Vagina (tissue), 2 donors: ENCODE results near the gene MFAP2. TPM values are rescaled to one million over a fixed set of nuclear protein-coding genes. Genes with fewer than 3 reads are reported as not detected.

Source experiments
- DNase-seq, 2 donors: peaks; one replicate each; pipeline ENCODE4 v3.0.0-alpha.2; 2017; ENCODE audit errors: extremely low spot score in 2 of 2
- H3K27ac ChIP-seq: fragments of 200-600 bp; sonication (generic); one replicate; pipeline ENCODE4 v1.5.1; 2019
- H3K27me3 ChIP-seq: fragments of 200-600 bp; sonication (generic); one replicate; pipeline ENCODE4 v1.5.1; 2019
- H3K36me3 ChIP-seq, 2 donors: fragments of 200-600 bp; sonication (generic); one replicate each; pipeline ENCODE4 v1.5.1; 2017 to 2019
- H3K4me1 ChIP-seq: fragments of 200-600 bp; sonication (generic); one replicate; pipeline ENCODE4 v1.5.1; 2019
- H3K4me3 ChIP-seq, 2 donors: fragments of 200-600 bp; sonication (generic); 1 replicate in 1 of 2; 2 replicates in 1 of 2; pipeline ENCODE4 v1.5.1; 2016 to 2019
- H3K9me3 ChIP-seq: fragments of 200-600 bp; sonication (generic); one replicate; pipeline ENCODE4 v1.5.1; 2019
- POLR2A ChIP-seq, 2 donors: fragments of 450-650 bp; IDR thresholded peaks; one replicate each; pipeline ENCODE4 v1.6.1; 2017; ENCODE audit warnings: antibody characterized with exemption in 2 of 2, mild to moderate bottlenecking in 2 of 2, moderate library complexity in 2 of 2
- POLR2AphosphoS5 ChIP-seq, 2 donors: sonication (generic); formaldehyde crosslinking; IDR thresholded peaks; one replicate each; pipeline ENCODE4 v1.9.0; 2017; ENCODE audit warnings: antibody characterized with exemption in 2 of 2, mild to moderate bottlenecking in 2 of 2, low read depth in 1 of 2; ENCODE audit not compliant: insufficient read depth in 1 of 2
- intact Hi-C: fragments of 100-400 bp; cut with DNase I; formaldehyde crosslinking; loops from one replicate; pipeline ENCODE4 v1.15.1; 2023
- total RNA-seq: library from RNA; depleted of rRNA; stranded (reverse); fragments of >200 nt; gene quantifications from one replicate; pipeline ENCODE4 v1.2.3, GENCODE V29; 2016
- TF ChIP-seq, protein P1 (sequence below), 3 experiments: fragments of 450-650 bp in 2 of 3; fragments of 200-600 bp in 1 of 3; sonication (generic) in 1 of 3; IDR thresholded peaks; one replicate each; pipeline ENCODE4 v1.5.1; 2017 to 2019; ENCODE audit warnings: antibody characterized with exemption in 3 of 3, mild to moderate bottlenecking in 2 of 3, moderate library complexity in 2 of 3

MFAP2 gene
- total RNA-seq, 1 donor from 2014 or later = 51.1 TPM

- peaks cover 45% of the 10 kb centered on the region for H3K4me1 ChIP-seq
- H3K27ac ChIP-seq = peak overlapping the region; percentile 42
- no peaks in the 10 kb centered on the region for H3K27me3 ChIP-seq
- TF ChIP-seq POLR2AphosphoS5 (IDR thresholded peaks at IDR 0.05; ENCODE audit: insufficient read depth in 1 of 2, low read depth in 1 of 2) (no peak), POLR2A (IDR thresholded peaks at IDR 0.05) (no peak)
- TF ChIP-seq, protein P1, sequence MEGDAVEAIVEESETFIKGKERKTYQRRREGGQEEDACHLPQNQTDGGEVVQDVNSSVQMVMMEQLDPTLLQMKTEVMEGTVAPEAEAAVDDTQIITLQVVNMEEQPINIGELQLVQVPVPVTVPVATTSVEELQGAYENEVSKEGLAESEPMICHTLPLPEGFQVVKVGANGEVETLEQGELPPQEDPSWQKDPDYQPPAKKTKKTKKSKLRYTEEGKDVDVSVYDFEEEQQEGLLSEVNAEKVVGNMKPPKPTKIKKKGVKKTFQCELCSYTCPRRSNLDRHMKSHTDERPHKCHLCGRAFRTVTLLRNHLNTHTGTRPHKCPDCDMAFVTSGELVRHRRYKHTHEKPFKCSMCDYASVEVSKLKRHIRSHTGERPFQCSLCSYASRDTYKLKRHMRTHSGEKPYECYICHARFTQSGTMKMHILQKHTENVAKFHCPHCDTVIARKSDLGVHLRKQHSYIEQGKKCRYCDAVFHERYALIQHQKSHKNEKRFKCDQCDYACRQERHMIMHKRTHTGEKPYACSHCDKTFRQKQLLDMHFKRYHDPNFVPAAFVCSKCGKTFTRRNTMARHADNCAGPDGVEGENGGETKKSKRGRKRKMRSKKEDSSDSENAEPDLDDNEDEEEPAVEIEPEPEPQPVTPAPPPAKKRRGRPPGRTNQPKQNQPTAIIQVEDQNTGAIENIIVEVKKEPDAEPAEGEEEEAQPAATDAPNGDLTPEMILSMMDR (IDR thresholded peaks at IDR 0.05) = no peak
- H3K36me3 ChIP-seq = no peaks in the 10 kb centered on the region
- intact Hi-C loops = no loop called here
- no peak for DNase-seq
- H3K4me3 ChIP-seq = no peak overlapping the region
- no peaks in the 10 kb centered on the region for H3K9me3 ChIP-seq
These were observed 3.5 kb downstream of the MFAP2 start for GRCh38 chr1:16976966-16977365.

DNA sequence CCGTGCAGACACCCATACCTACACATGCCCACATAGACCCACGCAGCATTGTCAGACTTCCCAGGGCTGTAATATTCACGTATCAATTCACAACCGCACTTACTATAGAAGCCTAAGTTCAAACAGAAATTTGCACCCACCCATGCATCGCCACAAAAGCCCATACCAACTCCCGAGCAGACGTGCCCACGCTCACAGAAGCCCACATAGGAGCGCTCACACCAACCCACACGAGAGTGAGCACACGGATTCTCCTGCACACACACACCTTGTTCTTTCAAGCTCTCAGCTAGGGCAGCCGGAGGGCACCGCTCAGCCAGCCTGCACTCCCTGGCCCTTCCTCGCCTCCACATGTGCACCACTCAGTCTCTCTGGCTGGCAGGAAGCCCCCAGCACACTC lies 4.6 kb downstream of the MFAP2 start:
- no peak overlapping the region for H3K4me3 ChIP-seq
- DNase-seq = no peak
- H3K27ac ChIP-seq = no peak overlapping the region
- intact Hi-C loops = no loop called here
- H3K27me3 ChIP-seq = no peaks in the 10 kb centered on the region
- TF ChIP-seq POLR2AphosphoS5 (IDR thresholded peaks at IDR 0.05; ENCODE audit: insufficient read depth in 1 of 2, low read depth in 1 of 2) = no peak
- TF ChIP-seq, protein P1 (IDR thresholded peaks at IDR 0.05) = no peak
- no peak for TF ChIP-seq POLR2A (IDR thresholded peaks at IDR 0.05)
- H3K36me3 ChIP-seq = no peaks in the 10 kb centered on the region
- no peaks in the 10 kb centered on the region for H3K9me3 ChIP-seq
- H3K4me1 ChIP-seq = peaks cover 50% of the 10 kb centered on the region

GRCh38 chr1:16975211-16975610 lies 5.2 kb downstream of the MFAP2 start:
- DNase-seq = no peak
- Histone ChIP-seq H3K27ac (no peak overlapping the region), H3K4me1 (peaks cover 46% of the 10 kb centered on the region), H3K27me3 (no peaks in the 10 kb centered on the region), H3K36me3 (no peaks in the 10 kb centered on the region), H3K4me3 (no peak overlapping the region), H3K9me3 (no peaks in the 10 kb centered on the region)
- TF ChIP-seq POLR2AphosphoS5 (IDR thresholded peaks at IDR 0.05; ENCODE audit: insufficient read depth in 1 of 2, low read depth in 1 of 2) = no peak
- TF ChIP-seq POLR2A (IDR thresholded peaks at IDR 0.05) = no peak
- TF ChIP-seq, protein P1 (IDR thresholded peaks at IDR 0.05) = no peak
- intact Hi-C loops = no loop called here

GRCh38 chr1:16973215-16973614 lies 7.2 kb downstream of the MFAP2 start:
- Histone ChIP-seq H3K9me3 (no peaks in the 10 kb centered on the region), H3K4me1 (peaks cover 26% of the 10 kb centered on the region), H3K36me3 (no peaks in the 10 kb centered on the region), H3K27ac (no peak overlapping the region), H3K27me3 (no peaks in the 10 kb centered on the region), H3K4me3 (no peak overlapping the region)
- intact Hi-C loops = no loop called here
- TF ChIP-seq POLR2A (IDR thresholded peaks at IDR 0.05) = no peak
- TF ChIP-seq, protein P1 (IDR thresholded peaks at IDR 0.05) = no peak
- no peak for TF ChIP-seq POLR2AphosphoS5 (IDR thresholded peaks at IDR 0.05; ENCODE audit: insufficient read depth in 1 of 2, low read depth in 1 of 2)
- DNase-seq = no peak

GRCh38 chr1:16972189-16972895 lies 8.1 kb downstream of the MFAP2 start:
- no peaks in the 10 kb centered on the region for H3K36me3 ChIP-seq
- no peaks in the 10 kb centered on the region for H3K9me3 ChIP-seq
- H3K27me3 ChIP-seq = no peaks in the 10 kb centered on the region
- no peak for TF ChIP-seq POLR2A (IDR thresholded peaks at IDR 0.05)
- TF ChIP-seq POLR2AphosphoS5 (IDR thresholded peaks at IDR 0.05; ENCODE audit: insufficient read depth in 1 of 2, low read depth in 1 of 2) = no peak
- TF ChIP-seq, protein P1 (IDR thresholded peaks at IDR 0.05) = no peak
- intact Hi-C loops = no loop called here
- H3K4me1 ChIP-seq = peaks cover 25% of the 10 kb centered on the region
- no peak overlapping the region for H3K4me3 ChIP-seq
- DNase-seq = no peak
- H3K27ac ChIP-seq = peak overlapping the region; percentile 25
